H1 (cell line): Measurements from ENCODE around the gene ZCCHC3. TPM values are rescaled to one million over a fixed set of nuclear protein-coding genes. Genes with fewer than 3 reads are reported as not detected.

ENCODE experiments used
- CHD7 ChIP-seq: fragments of 300-600 bp; sonication (generic); IDR thresholded peaks from 2 replicates; pipeline ENCODE4 v1.7.1; 2012; ENCODE audit warnings: low read length, moderate library complexity, mild to moderate bottlenecking, inconsistent platforms; ENCODE audit not compliant: insufficient replicate concordance
- CTBP2 ChIP-seq: IDR thresholded peaks from 2 replicates; pipeline ENCODE4 v1.7.0; 2011; ENCODE audit warnings: borderline replicate concordance, mild to moderate bottlenecking, moderate library complexity, mixed read lengths, low read length; ENCODE audit not compliant: insufficient read depth, insufficient read length
- HDAC2 ChIP-seq, 2 experiments: fragments of 300-600 bp in 1 of 2; sonication (generic) in 1 of 2; IDR thresholded peaks; 2 replicates each; pipeline ENCODE4 v1.6.1; 2011 to 2012; ENCODE audit warnings: low read depth in 2 of 2, low read length in 2 of 2, mild to moderate bottlenecking in 2 of 2, moderate library complexity in 2 of 2, borderline replicate concordance in 1 of 2, inconsistent platforms in 1 of 2
- RFX5 ChIP-seq: IDR thresholded peaks from 2 replicates; pipeline ENCODE4 v1.6.1; 2011; ENCODE audit warnings: low read depth, low read length, improper control_type of control experiment, borderline replicate concordance
- RXRA ChIP-seq: IDR thresholded peaks from 2 replicates; pipeline ENCODE4 v1.6.1; 2011; ENCODE audit warnings: low read depth, mild to moderate bottlenecking, low read length, moderate library complexity; ENCODE audit not compliant: insufficient read depth
- SIN3A ChIP-seq, 2 experiments: IDR thresholded peaks in 1 of 2; conservative IDR thresholded peaks in 1 of 2; 2 replicates each; pipeline ENCODE4 v1.6.1; 2011 to 2012; ENCODE audit warnings: low read length in 2 of 2, improper control_type of control experiment in 1 of 2, low read depth in 1 of 2, mild to moderate bottlenecking in 1 of 2
- TBP ChIP-seq: IDR thresholded peaks from 2 replicates; pipeline ENCODE4 v1.6.1; 2011; ENCODE audit warnings: low read depth, low read length, improper control_type of control experiment
- polyA plus RNA-seq, 7 experiments: library from polyadenylated mRNA; depleted of rRNA in 3 of 7; stranded (reverse) in 5 of 7; unstranded in 2 of 7; fragments of >200 nt in 5 of 7; fragments of 200-250 nt in 2 of 7; gene quantifications; 1 replicate in 5 of 7; 2 replicates in 1 of 7; 4 replicates in 1 of 7; pipeline versions ENCODE4 v1.2.1 to v1.2.3, GENCODE V29; 2011 to 2013; ENCODE audit warnings: missing spikeins in 2 of 7, mixed read lengths in 2 of 7
- total RNA-seq: library from RNA; stranded (reverse); fragmentation: NEBNext Ultra II Directional; extraction: Animal tissue kit (Norgen Biotek cat#: 25700); gene quantifications from 2 replicates; pipeline ENCODE4 v1.2.1, GENCODE V29; 2021
- TF ChIP-seq, protein P1 (sequence below): IDR thresholded peaks from 2 replicates; pipeline ENCODE4 v1.6.1; 2011; ENCODE audit warnings: low read length, improper control_type of control experiment

Gene ZCCHC3
- total and polyA plus RNA-seq, 2 of the 8 experiments (the other 6 are each of a cell fraction or from before 2014, with no cell fraction given) = 33.7 to 52.4 TPM

DNA sequence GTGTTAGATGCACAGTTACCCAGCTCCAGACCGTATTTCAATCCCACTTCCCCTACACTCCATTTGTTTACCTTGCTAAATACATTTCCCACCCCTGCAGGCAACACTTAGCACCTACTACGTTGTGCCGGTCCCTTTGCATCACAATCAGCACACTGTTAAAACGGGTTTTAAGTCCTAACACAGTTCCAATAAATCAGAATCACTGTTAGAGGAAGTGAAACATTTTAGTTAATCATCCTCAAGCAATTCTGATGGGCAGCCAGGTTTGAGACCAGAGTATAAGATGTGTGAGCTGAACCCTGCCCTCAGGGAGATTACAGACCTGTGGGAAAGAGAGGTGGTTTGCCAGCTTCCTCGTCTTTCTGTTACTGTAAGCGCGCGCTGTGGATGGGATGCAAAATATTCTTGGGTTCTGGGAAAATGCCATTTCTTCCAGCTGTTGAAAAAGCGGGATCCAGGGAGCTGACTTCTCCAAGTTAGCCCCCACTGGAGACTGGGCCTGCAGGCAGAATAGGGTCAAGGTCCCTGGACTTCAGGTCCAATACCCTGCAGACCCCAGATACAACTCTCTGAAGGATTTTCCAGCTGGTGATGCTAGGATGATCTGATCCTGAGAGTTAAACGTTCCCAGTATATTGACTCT lies 3.1 kb downstream of the ZCCHC3 start (continued):
- TF ChIP-seq CHD7 (peak; percentile 29), SIN3A (conservative IDR thresholded peaks at IDR 0.05 in 1 of 2, IDR thresholded peaks at IDR 0.05 in 1 of 2; ENCODE audit: low read depth in 1 of 2, low read length in 2 of 2) (0 out of 4 replicates have a peak, but pooled peaks of 1 of the 2 experiments have one; percentile 22), CTBP2 (no peak), RXRA (no peak), RFX5 (no peak), HDAC2 (IDR thresholded peaks at IDR 0.05; ENCODE audit: borderline replicate concordance in 1 of 2, low read depth in 2 of 2, low read length in 2 of 2) (no peak), TBP (no peak)
- TF ChIP-seq, protein P1, sequence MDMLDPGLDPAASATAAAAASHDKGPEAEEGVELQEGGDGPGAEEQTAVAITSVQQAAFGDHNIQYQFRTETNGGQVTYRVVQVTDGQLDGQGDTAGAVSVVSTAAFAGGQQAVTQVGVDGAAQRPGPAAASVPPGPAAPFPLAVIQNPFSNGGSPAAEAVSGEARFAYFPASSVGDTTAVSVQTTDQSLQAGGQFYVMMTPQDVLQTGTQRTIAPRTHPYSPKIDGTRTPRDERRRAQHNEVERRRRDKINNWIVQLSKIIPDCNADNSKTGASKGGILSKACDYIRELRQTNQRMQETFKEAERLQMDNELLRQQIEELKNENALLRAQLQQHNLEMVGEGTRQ = 0 out of 2 replicates have a peak, but pooled peaks have one; percentile 5
